Measurements from ENCODE around the gene PRKAR1B.
"Not testable (repeated sequence)": the region's sequence is repeated elsewhere in the genome, so short reads cannot be mapped to it uniquely, and the experiment has no call there.

Gene PRKAR1B

GRCh38 chr7:756928-757560 lies 30.0 kb upstream of the PRKAR1B start:
- no peak for DNase-seq (ENCODE audit: low spot score)

- DNase-seq (ENCODE audit: low spot score) = no peak
Measured at GRCh38 chr7:756231-756927, 29.3 kb upstream of the PRKAR1B start.

- DNase-seq (ENCODE audit: low spot score) = no peak
Measured at GRCh38 chr7:755413-755805, 28.3 kb upstream of the PRKAR1B start.

GRCh38 chr7:754531-755412 lies 27.7 kb upstream of the PRKAR1B start:
- no peak for DNase-seq (ENCODE audit: low spot score)

GRCh38 chr7:753190-753589 lies 26.1 kb upstream of the PRKAR1B start:
- no peak for DNase-seq (ENCODE audit: low spot score)

- DNase-seq (ENCODE audit: low spot score) = not testable (repeated sequence)
Measured at GRCh38 chr7:752256-752655, 25.2 kb upstream of the PRKAR1B start.

- no peak for DNase-seq (ENCODE audit: low spot score)
Measured at GRCh38 chr7:751826-752225, 24.7 kb upstream of the PRKAR1B start.

- no peak for DNase-seq (ENCODE audit: low spot score)
Measured at GRCh38 chr7:750111-750905, 23.2 kb upstream of the PRKAR1B start.

GRCh38 chr7:749140-749551 lies 22.1 kb upstream of the PRKAR1B start:
- DNase-seq (ENCODE audit: low spot score) = no peak

GRCh38 chr7:748446-748845 lies 21.4 kb upstream of the PRKAR1B start:
- no peak for DNase-seq (ENCODE audit: low spot score)

GRCh38 chr7:747186-747585 lies 20.1 kb upstream of the PRKAR1B start:
- no peak for DNase-seq (ENCODE audit: low spot score)

- no peak for DNase-seq (ENCODE audit: low spot score)
Measured at GRCh38 chr7:746155-747061, 19.3 kb upstream of the PRKAR1B start.

GRCh38 chr7:745431-746154 lies 18.5 kb upstream of the PRKAR1B start:
- DNase-seq (ENCODE audit: low spot score) = no peak

- DNase-seq (ENCODE audit: low spot score) = no peak
Measured at GRCh38 chr7:744854-745430, 17.9 kb upstream of the PRKAR1B start.

- not testable (repeated sequence) for DNase-seq (ENCODE audit: low spot score)
Measured at GRCh38 chr7:744128-744520, 17.0 kb upstream of the PRKAR1B start.

GRCh38 chr7:743341-744127 lies 16.5 kb upstream of the PRKAR1B start:
- DNase-seq (ENCODE audit: low spot score) = not testable (repeated sequence)

GRCh38 chr7:742791-743190 lies 15.7 kb upstream of the PRKAR1B start:
- DNase-seq (ENCODE audit: low spot score) = no peak

- no peak for DNase-seq (ENCODE audit: low spot score)
Measured at GRCh38 chr7:741850-742249, 14.8 kb upstream of the PRKAR1B start.

- DNase-seq (ENCODE audit: low spot score) = no peak
Measured at GRCh38 chr7:741191-741671, 14.2 kb upstream of the PRKAR1B start.
